OCI-LY3 (cell line): Measurements from ENCODE around the gene INO80B.

Experiments
- EZH2phosphoT487 ChIP-seq: fragments of 200-600 bp; shearing (Covaris generic); IDR thresholded peaks from 2 replicates; pipeline ENCODE4 v1.6.1; 2018; ENCODE audit warnings: antibody characterized with exemption, mixed run types, low read depth
- TF ChIP-seq, protein P1 (sequence below): fragments of 200-600, 300-600 bp; sonication (generic); IDR thresholded peaks from 2 replicates; pipeline ENCODE4 v1.5.1; 2014; ENCODE audit warnings: antibody characterized with exemption, low read length, low read depth

DNA sequence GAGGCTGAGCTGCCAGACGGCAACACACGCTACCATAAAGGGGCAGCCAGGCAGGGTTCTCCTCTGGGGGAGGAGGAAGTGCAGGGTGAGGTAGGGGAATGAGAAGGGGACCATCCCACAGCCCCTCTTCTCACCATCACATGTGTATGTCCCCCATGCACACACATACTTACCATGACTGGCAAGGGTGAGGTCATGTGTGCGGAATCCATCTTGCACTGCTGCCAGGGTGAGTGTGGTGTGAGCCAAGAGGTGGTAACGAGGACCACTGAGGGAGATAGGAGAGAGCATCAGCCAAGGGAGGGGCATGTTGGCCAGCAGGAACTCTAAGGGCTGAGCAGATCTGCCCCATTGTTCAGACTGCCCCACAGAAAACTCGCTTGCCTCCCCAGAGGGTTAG, 26.2 kb upstream of the INO80B start:
- TF ChIP-seq, protein P1, sequence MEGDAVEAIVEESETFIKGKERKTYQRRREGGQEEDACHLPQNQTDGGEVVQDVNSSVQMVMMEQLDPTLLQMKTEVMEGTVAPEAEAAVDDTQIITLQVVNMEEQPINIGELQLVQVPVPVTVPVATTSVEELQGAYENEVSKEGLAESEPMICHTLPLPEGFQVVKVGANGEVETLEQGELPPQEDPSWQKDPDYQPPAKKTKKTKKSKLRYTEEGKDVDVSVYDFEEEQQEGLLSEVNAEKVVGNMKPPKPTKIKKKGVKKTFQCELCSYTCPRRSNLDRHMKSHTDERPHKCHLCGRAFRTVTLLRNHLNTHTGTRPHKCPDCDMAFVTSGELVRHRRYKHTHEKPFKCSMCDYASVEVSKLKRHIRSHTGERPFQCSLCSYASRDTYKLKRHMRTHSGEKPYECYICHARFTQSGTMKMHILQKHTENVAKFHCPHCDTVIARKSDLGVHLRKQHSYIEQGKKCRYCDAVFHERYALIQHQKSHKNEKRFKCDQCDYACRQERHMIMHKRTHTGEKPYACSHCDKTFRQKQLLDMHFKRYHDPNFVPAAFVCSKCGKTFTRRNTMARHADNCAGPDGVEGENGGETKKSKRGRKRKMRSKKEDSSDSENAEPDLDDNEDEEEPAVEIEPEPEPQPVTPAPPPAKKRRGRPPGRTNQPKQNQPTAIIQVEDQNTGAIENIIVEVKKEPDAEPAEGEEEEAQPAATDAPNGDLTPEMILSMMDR, result no peak
- TF ChIP-seq EZH2phosphoT487, result no peak
